ENCODE results near the gene ZSCAN5B. TPM values are rescaled to one million over a fixed set of nuclear protein-coding genes. Genes with fewer than 3 reads are reported as not detected.
"Not testable (repeated sequence)": the region's sequence is repeated elsewhere in the genome, so short reads cannot be mapped to it uniquely, and the experiment has no call there.

Gene ZSCAN5B
- not detected in 2 replicates for total RNA-seq

- DNase-seq (ENCODE audit: low read depth), result not testable (repeated sequence)
Measured at GRCh38 chr19:56197646-56198045, at the start of gene ZSCAN5B. Gene ZSCAN5B (minus strand): TSS chr19:56197783. CDS start chr19:56193052, 4,731 bp downstream.

GRCh38 chr19:56245764-56246163 is 48.2 kb upstream of the ZSCAN5B start:
- not testable (repeated sequence) for DNase-seq (ENCODE audit: low read depth)

GRCh38 chr19:56245121-56245740 is 47.6 kb upstream of the ZSCAN5B start:
- DNase-seq (ENCODE audit: low read depth), result no peak

- no peak for DNase-seq (ENCODE audit: low read depth)
Measured at GRCh38 chr19:56223481-56223880, 25.9 kb upstream of the ZSCAN5B start.

GRCh38 chr19:56222901-56223300 is 25.3 kb upstream of the ZSCAN5B start:
- DNase-seq (ENCODE audit: low read depth), result no peak

- no peak for DNase-seq (ENCODE audit: low read depth)
Measured at GRCh38 chr19:56221851-56222250, 24.3 kb upstream of the ZSCAN5B start.

- not testable (repeated sequence) for DNase-seq (ENCODE audit: low read depth)
Measured at GRCh38 chr19:56221442-56221841, 23.9 kb upstream of the ZSCAN5B start.

GRCh38 chr19:56218961-56219360 is 21.4 kb upstream of the ZSCAN5B start:
- DNase-seq (ENCODE audit: low read depth), result no peak

- DNase-seq (ENCODE audit: low read depth), result no peak
Measured at GRCh38 chr19:56217039-56217949, 19.7 kb upstream of the ZSCAN5B start.

- no peak for DNase-seq (ENCODE audit: low read depth)
Measured at GRCh38 chr19:56211718-56212117, 14.1 kb upstream of the ZSCAN5B start.

GRCh38 chr19:56210036-56210435 is 12.5 kb upstream of the ZSCAN5B start:
- not testable (repeated sequence) for DNase-seq (ENCODE audit: low read depth)

GRCh38 chr19:56209091-56209490 is 11.5 kb upstream of the ZSCAN5B start:
- no peak for DNase-seq (ENCODE audit: low read depth)

GRCh38 chr19:56207581-56207980 is 10.0 kb upstream of the ZSCAN5B start:
- not testable (repeated sequence) for DNase-seq (ENCODE audit: low read depth)

GRCh38 chr19:56201973-56202372 is 4.4 kb upstream of the ZSCAN5B start, which contains the start of gene ZSCAN5C:
Gene ZSCAN5C (plus strand): TSS chr19:56202273. CDS start chr19:56205914, 3,641 bp downstream.
- DNase-seq (ENCODE audit: low read depth), result no peak

- no peak for DNase-seq (ENCODE audit: low read depth)
Measured at GRCh38 chr19:56199687-56200086, 2.1 kb upstream of the ZSCAN5B start.

- DNase-seq (ENCODE audit: low read depth), result no peak
Measured at GRCh38 chr19:56193981-56194640, 3.5 kb downstream of the ZSCAN5B start.

- DNase-seq (ENCODE audit: low read depth), result no peak
Measured at GRCh38 chr19:56191711-56192110, 5.9 kb downstream of the ZSCAN5B start.

GRCh38 chr19:56191115-56191514 is 6.5 kb downstream of the ZSCAN5B start:
- DNase-seq (ENCODE audit: low read depth), result no peak

- DNase-seq (ENCODE audit: low read depth), result no peak
Measured at GRCh38 chr19:56189785-56190184, 7.8 kb downstream of the ZSCAN5B start.

- no peak for DNase-seq (ENCODE audit: low read depth)
Measured at GRCh38 chr19:56177564-56178243, 19.9 kb downstream of the ZSCAN5B start.

- no peak for DNase-seq (ENCODE audit: low read depth)
Measured at GRCh38 chr19:56176881-56177280, 20.7 kb downstream of the ZSCAN5B start.

GRCh38 chr19:56176310-56176709 is 21.3 kb downstream of the ZSCAN5B start:
- not testable (repeated sequence) for DNase-seq (ENCODE audit: low read depth)
